ENCODE data around the gene ZNF273.

Gene ZNF273

DNA sequence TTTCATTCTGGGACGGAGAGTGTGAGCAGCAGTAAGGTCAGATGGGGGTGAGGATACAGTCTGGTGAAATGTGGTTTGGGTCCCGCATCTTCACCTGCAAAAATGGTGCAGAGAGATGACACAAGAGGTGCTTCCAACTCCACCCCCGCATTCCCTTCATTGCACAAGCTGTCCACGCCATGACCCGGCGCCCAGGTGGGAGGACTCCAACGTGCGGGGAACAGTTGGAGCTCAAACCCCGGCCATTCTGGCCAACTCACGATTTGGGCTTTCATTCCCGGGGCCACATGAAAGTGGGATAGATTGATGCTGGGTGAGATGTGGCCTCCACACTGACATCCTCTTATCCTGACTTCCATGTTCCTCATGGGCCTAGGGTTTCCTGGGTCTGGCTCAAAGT lies 34.6 kb upstream of the ZNF273 start:
- in situ Hi-C loops (cut with HindIII; ENCODE audit: low sequenced_read_pairs), result no loop called here
- H3K4me3 ChIP-seq (ENCODE audit: low read depth, low read length), result no peak overlapping the region
- TF ChIP-seq, protein P1, sequence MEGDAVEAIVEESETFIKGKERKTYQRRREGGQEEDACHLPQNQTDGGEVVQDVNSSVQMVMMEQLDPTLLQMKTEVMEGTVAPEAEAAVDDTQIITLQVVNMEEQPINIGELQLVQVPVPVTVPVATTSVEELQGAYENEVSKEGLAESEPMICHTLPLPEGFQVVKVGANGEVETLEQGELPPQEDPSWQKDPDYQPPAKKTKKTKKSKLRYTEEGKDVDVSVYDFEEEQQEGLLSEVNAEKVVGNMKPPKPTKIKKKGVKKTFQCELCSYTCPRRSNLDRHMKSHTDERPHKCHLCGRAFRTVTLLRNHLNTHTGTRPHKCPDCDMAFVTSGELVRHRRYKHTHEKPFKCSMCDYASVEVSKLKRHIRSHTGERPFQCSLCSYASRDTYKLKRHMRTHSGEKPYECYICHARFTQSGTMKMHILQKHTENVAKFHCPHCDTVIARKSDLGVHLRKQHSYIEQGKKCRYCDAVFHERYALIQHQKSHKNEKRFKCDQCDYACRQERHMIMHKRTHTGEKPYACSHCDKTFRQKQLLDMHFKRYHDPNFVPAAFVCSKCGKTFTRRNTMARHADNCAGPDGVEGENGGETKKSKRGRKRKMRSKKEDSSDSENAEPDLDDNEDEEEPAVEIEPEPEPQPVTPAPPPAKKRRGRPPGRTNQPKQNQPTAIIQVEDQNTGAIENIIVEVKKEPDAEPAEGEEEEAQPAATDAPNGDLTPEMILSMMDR (IDR thresholded peaks at IDR 0.05; ENCODE audit: low read depth, low read length), result no peak
- no peak for DNase-seq (ENCODE audit: low read depth, low spot score)

GRCh38 chr7:64869121-64869725 lies 33.9 kb upstream of the ZNF273 start:
- in situ Hi-C loops (cut with HindIII; ENCODE audit: low sequenced_read_pairs), result no loop called here
- TF ChIP-seq, protein P1 (IDR thresholded peaks at IDR 0.05; ENCODE audit: low read depth, low read length), result no peak
- H3K4me3 ChIP-seq (ENCODE audit: low read depth, low read length), result no peak overlapping the region
- no peak for DNase-seq (ENCODE audit: low read depth, low spot score)

GRCh38 chr7:64869912-64870562 lies 33.0 kb upstream of the ZNF273 start:
- TF ChIP-seq, protein P1 (IDR thresholded peaks at IDR 0.05; ENCODE audit: low read depth, low read length), result no peak
- no peak overlapping the region for H3K4me3 ChIP-seq (ENCODE audit: low read depth, low read length)
- in situ Hi-C loops (cut with HindIII; ENCODE audit: low sequenced_read_pairs), result no loop called here
- no peak for DNase-seq (ENCODE audit: low read depth, low spot score)

- no peak for DNase-seq (ENCODE audit: low read depth, low spot score)
- TF ChIP-seq, protein P1 (IDR thresholded peaks at IDR 0.05; ENCODE audit: low read depth, low read length), result no peak
- H3K4me3 ChIP-seq (ENCODE audit: low read depth, low read length), result no peak overlapping the region
- in situ Hi-C loops (cut with HindIII; ENCODE audit: low sequenced_read_pairs), result no loop called here
These were observed 32.4 kb upstream of the ZNF273 start for GRCh38 chr7:64870656-64871055.

- in situ Hi-C loops (cut with HindIII; ENCODE audit: low sequenced_read_pairs), result no loop called here
- no peak for DNase-seq (ENCODE audit: low read depth, low spot score)
- TF ChIP-seq, protein P1 (IDR thresholded peaks at IDR 0.05; ENCODE audit: low read depth, low read length), result no peak
- no peak overlapping the region for H3K4me3 ChIP-seq (ENCODE audit: low read depth, low read length)
These were observed 31.3 kb upstream of the ZNF273 start for GRCh38 chr7:64871761-64872160.

DNA sequence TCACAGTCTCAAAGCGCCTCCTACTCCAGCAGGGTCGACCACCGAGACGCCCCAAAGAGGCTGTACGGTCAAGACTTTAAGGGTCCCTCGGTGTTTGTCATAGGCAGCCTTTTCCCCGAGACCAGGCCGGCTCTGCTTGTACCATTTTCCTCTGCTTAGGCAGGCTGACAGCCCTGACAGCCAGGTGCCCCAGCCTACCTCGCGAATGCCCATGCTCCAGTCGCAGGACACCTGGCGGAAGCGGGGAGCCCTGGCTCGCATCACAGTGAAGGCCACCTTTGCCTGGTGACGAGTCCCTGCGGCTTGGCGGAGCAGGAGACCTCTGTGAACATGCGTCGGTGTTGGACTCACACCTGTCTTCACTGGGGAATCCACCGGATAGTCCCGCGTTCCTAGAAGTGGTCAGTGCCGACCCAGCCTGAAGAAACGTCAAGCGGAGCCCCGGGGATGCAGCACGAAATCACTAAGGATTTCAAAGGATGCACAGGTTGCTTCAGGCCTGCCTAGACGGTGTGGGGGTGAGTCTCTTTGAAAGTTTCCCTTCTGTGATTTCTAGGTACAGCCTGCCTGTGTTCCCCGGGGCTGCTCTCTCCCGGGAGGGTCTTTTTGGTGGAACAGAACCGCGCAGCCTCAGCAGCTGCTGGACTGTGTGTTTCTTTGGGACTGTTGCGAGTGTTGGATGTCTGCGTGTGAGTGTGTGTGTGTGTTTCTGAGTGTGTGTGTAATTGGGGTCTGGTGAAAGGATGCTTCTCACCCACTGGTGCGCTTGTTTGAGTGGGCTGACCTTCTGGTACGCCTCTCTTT lies 30.5 kb upstream of the ZNF273 start:
- no peak overlapping the region for H3K4me3 ChIP-seq (ENCODE audit: low read depth, low read length)
- TF ChIP-seq, protein P1 (IDR thresholded peaks at IDR 0.05; ENCODE audit: low read depth, low read length), result no peak
- DNase-seq (ENCODE audit: low read depth, low spot score), result no peak
- in situ Hi-C loops (cut with HindIII; ENCODE audit: low sequenced_read_pairs), result no loop called here
